Stimulated activated naive CD8-positive, alpha-beta T cell treated with anti-CD3 and anti-CD28 coated beads, Interleukin-15, amount 100 ng/mL, for 72 hours (primary cell): Measurements from ENCODE around the gene MEI4.
"Not testable (repeated sequence)": the region's sequence is repeated elsewhere in the genome, so short reads cannot be mapped to it uniquely, and the experiment has no call there.

ENCODE experiments used
- ATAC-seq: fragments of 150-1000 bp; cut with Tn5 transposase; 2 replicates; pipeline ENCODE4 v1.10.0; 2021; ENCODE audit warnings: mild to moderate bottlenecking, moderate library complexity
- DNase-seq, 2 donors: peaks; one replicate each; pipeline ENCODE4 v3.0.0; 2021 to 2022
- H3K27ac Mint-ChIP-seq, 2 donors: one replicate each; pipeline ENCODE4 v1.8.0; 2022; ENCODE audit warnings: mild to moderate bottlenecking in 2 of 2, mixed read lengths in 2 of 2, moderate library complexity in 2 of 2
- H3K27me3 Mint-ChIP-seq: one replicate; pipeline ENCODE4 v1.8.0; 2022; ENCODE audit warnings: mixed read lengths
- H3K4me1 Mint-ChIP-seq: one replicate; pipeline ENCODE4 v1.8.0; 2022; ENCODE audit warnings: mild to moderate bottlenecking, mixed read lengths
- H3K4me3 Mint-ChIP-seq, 2 donors: one replicate each; pipeline ENCODE4 v1.8.0; 2022; ENCODE audit warnings: mild to moderate bottlenecking in 2 of 2, mixed read lengths in 2 of 2, moderate library complexity in 1 of 2
- H3K9me3 Mint-ChIP-seq, 2 donors: one replicate each; pipeline ENCODE4 v1.8.0; 2022; ENCODE audit warnings: mixed read lengths in 2 of 2

MEI4 gene

DNA sequence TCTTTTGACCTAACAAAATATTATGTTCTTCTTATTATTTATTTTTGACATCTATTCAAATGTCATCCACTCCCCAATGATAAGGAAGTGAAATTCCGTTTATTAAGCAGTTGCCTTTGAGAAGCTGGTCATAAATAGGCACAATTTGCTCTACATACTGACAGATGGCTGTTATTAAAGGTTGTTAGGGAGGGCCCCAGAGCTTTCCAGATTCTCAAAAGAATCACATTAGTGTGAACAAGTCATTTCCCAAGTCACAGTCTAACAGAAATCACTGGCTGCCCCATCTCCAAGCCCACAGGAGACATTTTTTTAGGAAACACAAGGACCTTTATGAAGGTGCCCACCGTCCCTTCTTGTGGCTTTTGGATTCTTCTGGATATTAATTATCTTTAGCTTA is 172.4 kb downstream of the MEI4 start:
- Mint-ChIP-seq H3K27me3 (no peaks in the 10 kb centered on the region), H3K9me3 (peaks cover 0 to 5% of the 10 kb centered on the region in 2 donors), H3K27ac (no peak overlapping the region), H3K4me3 (no peak overlapping the region), H3K4me1 (no peaks in the 10 kb centered on the region)
- DNase-seq (no peak), ATAC-seq (no peak)

DNA sequence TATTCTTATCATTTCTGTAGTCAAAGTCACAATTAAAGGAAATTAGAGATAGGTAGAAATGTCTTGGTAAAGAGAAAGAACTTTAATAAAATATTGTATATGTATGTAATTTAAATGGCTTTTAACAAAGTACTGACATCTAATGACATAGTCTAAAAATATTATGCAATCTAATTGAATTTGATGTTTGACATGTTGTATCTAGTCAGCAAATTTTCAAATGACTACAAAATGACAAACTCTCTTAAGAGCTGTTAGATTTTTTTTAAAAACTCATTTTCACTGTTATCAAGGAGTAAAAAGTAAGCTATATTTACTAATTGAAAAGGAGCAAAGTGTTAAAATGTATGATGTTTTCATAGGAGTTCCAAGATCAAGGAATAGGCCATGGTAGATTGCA is 176.9 kb downstream of the MEI4 start:
- Mint-ChIP-seq H3K27ac (no peak overlapping the region), H3K4me3 (no peak overlapping the region), H3K4me1 (no peaks in the 10 kb centered on the region), H3K27me3 (no peaks in the 10 kb centered on the region), H3K9me3 (peaks cover 0 to 10% of the 10 kb centered on the region in 2 donors)
- ATAC-seq (no peak), DNase-seq (no peak)

DNA sequence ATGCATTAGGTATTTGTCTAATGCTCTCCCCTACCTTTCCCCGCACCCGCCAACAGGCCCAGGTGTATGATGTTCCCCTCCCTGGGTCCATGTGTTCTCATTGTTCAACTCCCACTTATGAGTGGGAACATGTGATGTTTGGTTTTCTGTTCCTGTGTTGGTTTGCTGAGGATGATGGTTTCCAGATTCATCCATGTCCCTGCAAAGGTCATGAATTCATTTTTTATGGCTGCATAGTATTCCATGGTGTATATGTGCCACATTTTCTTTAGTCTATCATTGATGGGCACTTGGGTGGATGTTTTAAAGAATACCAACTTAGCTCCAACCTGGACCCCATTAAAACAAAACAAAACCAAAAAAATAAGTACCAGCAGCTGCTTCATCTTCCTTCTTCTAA is 180.9 kb downstream of the MEI4 start:
- not testable (repeated sequence) for H3K27me3 Mint-ChIP-seq, DNase-seq, H3K27ac Mint-ChIP-seq, H3K4me3 Mint-ChIP-seq, H3K9me3 Mint-ChIP-seq, H3K4me1 Mint-ChIP-seq, ATAC-seq

DNA sequence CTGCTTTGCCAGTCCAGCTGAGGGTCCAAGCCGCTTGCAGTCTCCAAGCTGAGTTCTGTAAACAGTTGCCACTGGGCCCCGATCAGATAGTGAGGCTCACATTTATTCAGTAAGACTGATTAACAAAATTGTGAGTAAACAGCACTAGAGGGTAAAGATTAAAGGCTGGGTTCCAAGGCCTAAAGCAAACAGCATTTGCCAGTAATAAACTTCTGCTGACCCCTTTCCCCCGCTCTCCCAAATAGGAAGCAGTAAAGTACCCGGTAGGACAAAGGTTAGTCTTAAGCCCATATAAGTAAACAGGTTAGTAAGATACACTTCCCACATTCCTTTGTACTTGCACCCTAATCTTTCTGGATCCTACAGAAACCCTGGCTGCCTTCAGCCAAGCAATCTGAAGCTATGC is 181.8 kb downstream of the MEI4 start:
- Mint-ChIP-seq H3K4me3 (no peak overlapping the region), H3K9me3 (peaks cover 0 to 12% of the 10 kb centered on the region in 2 donors), H3K4me1 (no peaks in the 10 kb centered on the region), H3K27ac (no peak overlapping the region), H3K27me3 (no peaks in the 10 kb centered on the region)
- ATAC-seq (no peak), DNase-seq (no peak)

DNA sequence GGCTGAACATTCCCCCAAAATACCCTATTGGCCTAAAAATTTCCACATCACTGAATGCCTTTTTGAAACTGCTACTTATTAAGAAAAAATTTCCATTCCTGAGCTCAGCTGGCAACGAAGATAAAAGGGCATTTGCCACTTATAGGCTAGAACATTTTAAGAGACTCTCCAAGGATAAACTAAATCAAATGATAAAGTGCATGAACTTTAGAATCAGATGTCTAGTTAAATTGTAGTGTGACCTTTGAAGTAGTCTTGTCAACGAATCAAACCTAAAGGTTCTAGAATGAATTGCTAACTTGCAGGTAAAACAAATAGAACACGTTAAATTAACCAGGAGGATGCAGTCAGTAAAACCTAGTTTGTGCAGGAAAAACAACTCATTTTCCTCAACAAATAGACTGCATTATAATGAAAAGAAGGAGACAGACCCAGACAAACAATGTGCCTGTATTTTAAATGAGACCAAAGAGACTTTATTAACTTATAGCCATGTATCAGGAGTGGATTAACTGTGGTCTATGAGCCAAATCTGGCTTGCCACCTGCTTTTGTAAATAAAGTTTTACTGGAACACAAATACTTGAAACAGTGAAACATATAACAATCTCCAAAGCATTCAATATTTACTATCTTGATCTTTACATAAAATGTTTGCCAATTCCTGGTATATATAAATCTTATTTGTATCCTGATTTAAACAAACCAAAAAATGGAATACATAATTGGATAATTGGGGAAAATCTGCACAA is 184.4 kb downstream of the MEI4 start:
- Mint-ChIP-seq H3K4me1 (no peaks in the 10 kb centered on the region), H3K27ac (no peak overlapping the region), H3K9me3 (peaks cover 0 to 12% of the 10 kb centered on the region in 2 donors), H3K27me3 (no peaks in the 10 kb centered on the region), H3K4me3 (no peak overlapping the region)
- ATAC-seq (no peak), DNase-seq (no peak)

DNA sequence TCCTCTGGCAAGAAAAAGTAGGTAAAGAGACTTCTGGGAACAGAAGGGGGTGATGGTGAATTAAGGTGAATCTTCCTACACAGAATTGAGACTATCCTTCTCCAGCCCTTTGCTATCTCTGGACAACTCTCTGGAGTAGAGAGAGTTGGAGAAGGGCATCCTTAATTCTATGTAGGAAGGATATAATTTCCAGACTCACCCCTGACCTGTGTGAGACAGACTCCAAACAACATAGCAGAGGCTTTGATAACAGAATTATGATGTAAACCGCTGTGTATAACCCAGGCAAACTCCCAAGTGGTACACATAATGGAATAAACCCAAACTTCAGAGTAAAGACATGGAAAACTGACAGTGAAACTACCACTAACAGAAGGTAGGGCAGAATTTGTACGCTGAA is 186.5 kb downstream of the MEI4 start:
- H3K27me3 Mint-ChIP-seq = no peaks in the 10 kb centered on the region
- H3K9me3 Mint-ChIP-seq = peaks cover 0 to 7% of the 10 kb centered on the region in 2 donors
- ATAC-seq (no peak), DNase-seq (no peak)
- H3K4me3 Mint-ChIP-seq = no peak overlapping the region
- no peak overlapping the region for H3K27ac Mint-ChIP-seq
- H3K4me1 Mint-ChIP-seq = no peaks in the 10 kb centered on the region

DNA sequence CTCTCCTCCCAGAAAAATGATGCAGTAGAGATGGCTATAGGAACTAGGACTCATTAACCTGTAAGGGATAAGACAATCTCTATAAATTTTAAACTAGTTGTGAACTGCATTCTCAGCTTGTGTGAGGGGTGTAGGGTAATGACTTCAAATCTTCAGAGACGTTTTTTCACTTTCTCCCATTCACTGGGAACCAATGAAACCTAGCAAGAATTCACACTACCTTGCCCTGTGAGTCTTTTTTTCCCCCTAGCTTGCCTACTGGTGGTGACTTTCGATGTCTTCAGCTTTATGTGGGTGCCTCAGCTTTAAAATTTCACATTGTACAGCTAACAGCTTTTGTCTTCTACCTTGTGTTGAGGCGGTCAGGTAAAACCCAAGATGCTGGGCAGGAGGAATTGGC is 192.0 kb downstream of the MEI4 start:
- ATAC-seq (no peak), DNase-seq (no peak)
- Mint-ChIP-seq H3K27me3 (no peaks in the 10 kb centered on the region), H3K4me1 (no peaks in the 10 kb centered on the region), H3K27ac (no peak overlapping the region), H3K9me3 (no peaks in the 10 kb centered on the region), H3K4me3 (no peak overlapping the region)

DNA sequence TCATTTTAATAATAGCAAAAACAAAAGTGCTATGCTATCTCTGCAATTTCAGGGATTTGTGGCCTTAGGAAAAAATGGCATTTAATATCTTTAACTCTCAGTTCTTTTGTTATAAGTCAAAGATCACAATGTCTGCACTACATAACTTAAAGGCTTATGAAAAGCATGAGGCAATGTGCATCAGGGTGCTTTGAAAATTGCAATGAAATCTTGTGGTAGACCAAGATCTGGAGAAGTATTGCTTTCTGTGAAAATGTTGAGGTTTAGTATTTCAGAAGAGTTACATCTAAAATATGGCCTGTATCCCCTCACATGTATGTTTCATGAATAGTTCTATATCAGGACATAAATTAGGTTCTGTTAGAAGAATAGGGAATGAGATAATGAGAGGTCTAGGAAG is 200.6 kb downstream of the MEI4 start:
- Mint-ChIP-seq H3K27me3 (no peaks in the 10 kb centered on the region), H3K4me3 (no peak overlapping the region), H3K4me1 (no peaks in the 10 kb centered on the region), H3K9me3 (peaks cover 5 to 7% of the 10 kb centered on the region in 2 donors), H3K27ac (no peak overlapping the region)
- no peak for ATAC-seq
- no peak for DNase-seq

DNA sequence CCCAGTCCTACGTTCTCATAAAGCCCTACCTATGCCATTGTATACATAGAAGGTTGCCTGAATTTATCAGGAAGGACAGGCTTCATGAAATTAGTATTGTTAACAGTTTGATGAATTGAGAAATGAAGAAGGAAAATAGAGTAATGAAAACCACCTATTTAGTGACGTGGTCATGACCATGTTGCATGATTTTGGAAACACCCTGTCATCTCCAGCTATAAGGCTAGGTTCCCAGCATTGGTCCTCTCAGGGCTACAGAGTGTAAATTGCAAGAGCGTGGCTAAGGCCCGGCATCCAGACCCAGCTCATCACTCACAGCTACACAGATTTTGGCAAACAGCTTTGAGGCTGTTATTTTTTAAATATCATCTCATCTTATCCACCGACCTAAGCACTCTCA is 203.6 kb downstream of the MEI4 start:
- H3K4me3 Mint-ChIP-seq = no peak overlapping the region
- no peak overlapping the region for H3K27ac Mint-ChIP-seq
- ATAC-seq (no peak), DNase-seq (no peak)
- H3K27me3 Mint-ChIP-seq = no peaks in the 10 kb centered on the region
- no peaks in the 10 kb centered on the region for H3K4me1 Mint-ChIP-seq
- H3K9me3 Mint-ChIP-seq = peaks cover 11 to 14% of the 10 kb centered on the region in 2 donors

DNA sequence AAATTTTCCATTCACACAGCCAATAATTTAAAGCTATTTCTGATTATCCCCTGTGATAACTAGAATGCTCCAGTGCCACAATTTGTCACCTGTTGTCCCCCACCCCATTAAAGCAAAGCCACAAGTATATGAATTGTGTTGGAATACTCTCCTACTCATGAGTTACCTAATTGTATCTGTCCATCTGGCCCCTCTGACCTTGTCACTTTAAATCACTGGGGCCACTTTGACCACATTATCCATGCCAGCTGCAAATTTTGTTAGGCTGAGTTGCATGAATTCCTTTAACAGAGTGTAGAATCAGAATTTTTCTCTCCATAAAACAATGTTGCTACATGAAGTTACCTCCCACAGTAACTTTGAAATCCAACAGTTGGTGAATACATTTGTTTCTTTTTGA is 204.6 kb downstream of the MEI4 start:
- Mint-ChIP-seq H3K27ac (no peak overlapping the region), H3K9me3 (peaks cover 11 to 14% of the 10 kb centered on the region in 2 donors), H3K27me3 (no peaks in the 10 kb centered on the region), H3K4me1 (no peaks in the 10 kb centered on the region), H3K4me3 (no peak overlapping the region)
- no peak for ATAC-seq
- no peak for DNase-seq

DNA sequence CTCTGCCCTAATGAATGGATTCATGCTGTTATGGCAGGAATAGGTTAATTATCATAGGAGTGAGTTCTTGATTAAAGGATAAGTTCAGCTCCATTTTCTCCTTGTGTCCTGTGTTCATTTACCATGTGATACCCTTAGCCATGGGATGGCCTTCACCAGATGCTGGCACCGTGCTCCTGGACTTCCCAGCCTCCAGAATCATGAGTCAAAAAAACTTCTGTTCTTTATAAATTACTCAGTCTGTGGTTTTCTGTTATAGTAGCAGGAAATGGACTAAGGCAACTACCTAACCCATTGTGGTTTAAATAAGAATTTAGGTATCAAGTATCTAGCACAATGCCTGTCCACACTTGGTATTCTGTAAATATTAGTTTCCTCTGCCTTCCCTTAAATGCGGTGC is 223.5 kb downstream of the MEI4 start:
- Mint-ChIP-seq H3K4me1 (no peaks in the 10 kb centered on the region), H3K27me3 (no peaks in the 10 kb centered on the region), H3K27ac (no peak overlapping the region), H3K4me3 (no peak overlapping the region), H3K9me3 (peaks cover 5 to 9% of the 10 kb centered on the region in 2 donors)
- DNase-seq = no peak
- no peak for ATAC-seq

DNA sequence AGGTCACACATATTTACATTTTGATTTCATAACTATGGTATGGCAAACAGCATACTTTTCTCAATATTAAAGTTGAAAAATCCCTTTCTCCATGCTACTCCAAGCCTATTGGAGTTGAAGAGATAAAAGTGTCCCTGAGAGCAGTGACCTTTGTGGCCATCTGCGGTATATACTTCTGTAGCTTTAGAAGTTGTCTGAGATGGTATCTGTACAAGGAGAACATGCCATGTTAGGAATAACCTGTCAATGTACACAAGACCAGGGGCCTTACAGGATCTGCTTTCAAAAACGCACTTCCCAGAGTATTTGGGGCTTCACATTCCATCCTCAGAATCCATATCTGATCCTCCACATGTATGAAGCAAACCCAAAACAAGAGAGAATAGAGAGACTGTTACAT is 226.7 kb downstream of the MEI4 start:
- peaks cover 5 to 9% of the 10 kb centered on the region in 2 donors for H3K9me3 Mint-ChIP-seq
- H3K4me1 Mint-ChIP-seq = no peaks in the 10 kb centered on the region
- no peak overlapping the region for H3K27ac Mint-ChIP-seq
- ATAC-seq (no peak), DNase-seq (no peak)
- H3K27me3 Mint-ChIP-seq = no peaks in the 10 kb centered on the region
- no peak overlapping the region for H3K4me3 Mint-ChIP-seq

DNA sequence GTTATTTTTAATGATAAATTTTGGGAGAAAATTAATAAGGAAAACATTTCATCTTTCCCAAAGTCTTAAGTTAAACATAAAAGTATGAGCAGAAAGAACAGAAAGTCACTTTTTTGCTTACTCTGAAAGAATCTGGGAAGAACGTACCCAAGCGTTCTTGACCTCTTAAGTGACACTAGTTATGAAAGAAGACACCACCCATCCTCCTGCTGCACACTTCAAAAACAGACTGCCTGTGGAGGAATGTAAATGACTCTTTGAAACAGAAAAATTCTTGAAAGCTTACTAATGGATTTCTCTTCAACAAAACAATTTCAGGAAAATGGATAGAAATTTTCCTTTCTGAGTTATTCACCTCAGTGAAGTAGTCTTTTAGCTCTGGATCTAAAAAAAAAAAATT is 227.7 kb downstream of the MEI4 start:
- no peaks in the 10 kb centered on the region for H3K27me3 Mint-ChIP-seq
- H3K27ac Mint-ChIP-seq = no peak overlapping the region
- no peaks in the 10 kb centered on the region for H3K9me3 Mint-ChIP-seq
- DNase-seq (no peak), ATAC-seq (no peak)
- no peaks in the 10 kb centered on the region for H3K4me1 Mint-ChIP-seq
- no peak overlapping the region for H3K4me3 Mint-ChIP-seq

DNA sequence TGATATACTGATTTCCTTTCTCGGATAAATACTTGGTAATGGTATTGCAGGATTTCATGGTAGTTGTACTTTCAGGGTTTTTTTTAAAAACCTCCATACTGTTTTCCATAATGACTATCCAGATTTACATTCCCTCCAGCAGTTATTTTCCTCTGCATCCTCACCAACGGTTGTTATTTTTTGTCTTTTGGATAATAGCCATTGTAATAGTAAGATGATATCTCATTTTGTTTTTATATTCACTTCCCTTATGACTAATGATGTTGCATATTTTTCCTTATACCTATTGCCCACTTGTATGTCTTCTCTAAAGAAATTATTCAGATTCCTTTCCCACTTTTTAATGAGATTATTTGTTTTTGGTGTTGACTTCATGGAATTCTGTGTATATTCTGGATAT is 231.0 kb downstream of the MEI4 start:
- Mint-ChIP-seq H3K4me3 (no peak overlapping the region), H3K4me1 (no peaks in the 10 kb centered on the region), H3K9me3 (peaks cover 7 to 9% of the 10 kb centered on the region in 2 donors), H3K27ac (no peak overlapping the region), H3K27me3 (no peaks in the 10 kb centered on the region)
- DNase-seq (no peak), ATAC-seq (no peak)

DNA sequence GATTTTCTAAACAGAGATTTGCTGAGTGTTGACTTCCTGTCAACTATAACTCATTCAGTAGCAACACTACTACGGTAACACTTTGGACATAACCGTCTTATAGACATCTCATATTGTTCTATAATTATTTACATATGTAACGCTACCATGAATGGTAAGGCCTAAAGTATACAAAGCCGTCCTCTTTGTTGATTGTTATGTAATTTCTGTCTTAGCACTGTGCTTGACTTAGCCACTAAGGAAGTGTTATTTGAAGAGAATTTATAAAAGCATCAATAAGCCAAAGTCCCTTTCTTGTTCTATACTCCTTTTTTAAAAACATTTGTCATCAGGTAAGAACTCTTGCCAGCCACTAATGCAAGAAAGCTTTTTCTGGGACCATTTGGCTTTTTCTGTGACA is 240.6 kb downstream of the MEI4 start:
- peaks cover 17 to 33% of the 10 kb centered on the region in 2 donors for H3K9me3 Mint-ChIP-seq
- no peaks in the 10 kb centered on the region for H3K4me1 Mint-ChIP-seq
- H3K4me3 Mint-ChIP-seq = no peak overlapping the region
- no peaks in the 10 kb centered on the region for H3K27me3 Mint-ChIP-seq
- no peak for ATAC-seq
- no peak overlapping the region for H3K27ac Mint-ChIP-seq
- no peak for DNase-seq

DNA sequence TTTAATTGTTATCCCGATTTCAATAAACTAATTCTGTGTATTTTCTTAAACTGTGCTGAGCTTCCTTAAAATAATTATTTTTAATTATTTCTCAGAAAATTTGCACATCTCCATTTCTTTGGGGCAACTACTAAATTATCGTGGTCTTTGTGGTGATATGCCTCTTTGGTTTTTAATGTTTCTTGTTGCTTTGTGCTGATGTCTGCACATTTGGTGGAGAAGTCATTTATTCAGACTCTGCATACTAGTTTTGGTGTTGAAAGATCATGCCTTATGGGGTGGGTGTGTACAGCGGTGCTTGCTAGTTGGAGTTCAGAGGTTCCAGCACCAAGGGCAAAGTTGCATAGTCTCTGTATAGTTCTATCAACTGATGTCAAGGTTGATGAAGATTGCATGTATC is 253.2 kb downstream of the MEI4 start:
- H3K4me3 Mint-ChIP-seq = no peak overlapping the region
- ATAC-seq (no peak), DNase-seq (no peak)
- H3K9me3 Mint-ChIP-seq = peaks cover 10 to 29% of the 10 kb centered on the region in 2 donors
- H3K4me1 Mint-ChIP-seq = no peaks in the 10 kb centered on the region
- no peaks in the 10 kb centered on the region for H3K27me3 Mint-ChIP-seq
- no peak overlapping the region for H3K27ac Mint-ChIP-seq

DNA sequence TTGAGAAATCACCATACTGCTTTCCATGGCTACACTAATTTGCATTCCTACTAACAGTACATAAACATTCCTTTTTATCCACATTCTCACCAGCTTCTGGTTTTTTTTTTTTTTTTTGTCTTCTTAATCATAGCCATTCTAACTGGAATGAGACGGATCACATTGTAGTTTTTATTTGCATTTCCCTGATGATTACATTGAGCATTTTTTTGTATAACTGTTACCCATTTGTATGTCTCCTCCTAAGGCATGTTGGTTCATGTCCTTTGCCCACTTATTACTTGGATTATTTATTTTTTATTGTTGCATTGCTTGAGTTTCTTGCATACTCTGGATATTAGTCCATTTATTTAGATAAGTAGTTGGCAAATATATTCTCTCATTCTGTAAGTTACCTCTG is 258.0 kb downstream of the MEI4 start:
- ATAC-seq (no peak), DNase-seq (no peak)
- peaks cover 25 to 47% of the 10 kb centered on the region in 2 donors for H3K9me3 Mint-ChIP-seq
- H3K27ac Mint-ChIP-seq = no peak overlapping the region
- no peaks in the 10 kb centered on the region for H3K27me3 Mint-ChIP-seq
- H3K4me1 Mint-ChIP-seq = no peaks in the 10 kb centered on the region
- no peak overlapping the region for H3K4me3 Mint-ChIP-seq
